Pulmonary artery endothelial cell (primary cell): ENCODE measurements around the gene RCSD1. TPM values are rescaled to one million over a fixed set of nuclear protein-coding genes. Genes with fewer than 3 reads are reported as not detected.

ENCODE experiments used
- DNase-seq: peaks from one replicate; pipeline ENCODE4 v3.0.0-alpha.2; 2011; ENCODE audit warnings: low read depth, low spot score
- total RNA-seq: library from RNA; depleted of rRNA; stranded (reverse); fragments of >200 nt; gene quantifications from 2 replicates; pipeline ENCODE4 v1.2.3, GENCODE V29; 2014

Gene RCSD1
- total RNA-seq, 1 donor from 2014 or later, result 0.07 TPM

DNA sequence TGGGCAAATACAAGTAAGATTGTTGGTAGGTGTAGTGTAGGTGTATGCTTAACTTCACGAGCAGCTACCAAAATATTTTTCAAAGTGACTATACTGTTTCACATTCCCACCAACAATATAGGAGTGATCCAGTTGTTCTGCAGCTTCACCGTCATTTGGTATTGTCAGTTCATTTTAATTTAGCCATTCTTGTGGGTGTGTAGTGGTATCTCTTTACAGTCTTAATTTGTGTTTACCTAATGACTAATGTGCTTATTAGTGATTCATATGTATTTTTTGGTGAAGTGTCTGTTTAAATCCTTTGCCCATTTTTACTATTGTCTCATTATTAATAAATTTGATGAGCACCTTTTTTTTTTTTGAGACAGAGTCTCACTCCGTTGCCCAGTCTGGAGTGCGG, 35.4 kb downstream of the RCSD1 start:
- DNase-seq, result no peak

DNA sequence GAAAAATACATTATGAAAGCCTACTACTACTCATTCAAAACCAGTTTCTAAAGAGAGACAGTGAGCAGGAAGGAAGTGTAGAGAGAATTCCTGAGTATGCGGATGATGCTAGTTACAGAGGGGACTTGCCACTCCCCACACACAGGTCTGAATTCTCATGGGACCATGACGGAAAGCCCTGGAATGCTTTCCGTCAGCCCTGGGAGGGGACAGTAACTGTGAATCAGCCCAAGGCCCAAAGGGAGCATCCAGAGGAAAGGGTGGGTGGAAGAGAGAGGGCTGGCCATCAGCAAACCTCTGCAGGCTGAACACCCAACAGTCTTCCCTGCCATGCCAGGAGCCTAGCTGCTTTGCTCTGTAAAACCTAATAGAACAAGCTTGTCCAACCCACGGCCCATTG, 36.4 kb downstream of the RCSD1 start:
- DNase-seq, result no peak

- DNase-seq, result no peak
Measured at GRCh38 chr1:167667536-167667935, 37.5 kb downstream of the RCSD1 start.

GRCh38 chr1:167668108-167668507, 38.1 kb downstream of the RCSD1 start:
- no peak for DNase-seq

- DNase-seq, result no peak
Measured at GRCh38 chr1:167669209-167670124, 39.4 kb downstream of the RCSD1 start.

DNA sequence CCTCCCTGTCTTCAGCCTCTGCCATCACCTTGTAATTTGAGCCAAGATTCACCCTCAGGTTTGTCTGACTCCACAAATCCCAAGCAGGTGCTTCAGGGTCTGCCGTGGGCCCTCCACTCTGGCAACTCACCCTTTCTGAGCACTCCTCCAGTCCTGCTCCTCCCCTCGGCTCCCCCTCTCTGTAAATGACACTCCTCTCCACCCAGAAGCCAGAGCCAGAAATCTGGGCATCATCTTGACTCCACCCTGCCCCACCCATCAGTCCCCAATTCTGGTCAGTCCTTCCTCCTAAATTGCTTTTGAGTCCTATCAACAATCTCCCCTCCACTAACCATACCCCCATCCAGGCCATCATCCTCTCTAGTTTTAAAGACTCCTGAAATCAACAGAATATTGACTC, 40.5 kb downstream of the RCSD1 start:
- no peak for DNase-seq

DNA sequence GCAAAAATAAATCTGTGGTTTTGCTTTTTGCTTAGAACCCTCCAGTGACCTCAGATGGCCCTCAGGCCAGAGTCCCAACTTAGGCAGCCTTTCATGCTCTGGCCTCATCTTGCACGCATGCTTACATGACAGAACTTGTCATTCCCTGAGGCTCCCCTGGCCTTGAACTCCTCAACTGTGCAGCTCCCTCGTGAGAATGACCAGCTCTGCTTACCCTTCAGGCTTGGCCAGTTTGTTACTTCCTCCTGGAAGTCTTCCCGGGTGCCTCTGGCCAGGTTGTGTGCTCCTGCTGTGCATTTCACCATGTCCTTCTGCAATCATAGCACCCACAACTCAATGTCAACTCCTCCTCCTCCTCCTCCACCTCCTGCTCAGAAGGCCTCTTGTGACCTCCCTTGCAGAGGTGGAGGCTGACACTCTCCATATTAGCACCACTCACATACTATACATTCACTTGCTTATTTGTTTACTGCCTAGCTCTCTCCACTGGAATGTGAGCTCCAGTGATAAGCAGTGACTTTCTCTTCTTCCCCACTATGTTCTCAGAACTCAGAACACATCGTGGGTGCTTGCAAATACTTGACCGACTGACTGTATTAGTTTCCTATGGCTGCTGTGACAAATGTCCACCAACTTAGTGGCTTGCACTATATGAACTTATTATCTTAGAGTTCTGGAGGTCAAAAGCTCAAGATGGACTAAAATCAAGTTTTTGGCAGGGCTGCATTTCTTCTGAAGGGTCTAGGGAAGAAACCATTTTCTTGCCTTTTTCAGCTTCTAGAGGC, 41.9 kb downstream of the RCSD1 start:
- no peak for DNase-seq

DNA sequence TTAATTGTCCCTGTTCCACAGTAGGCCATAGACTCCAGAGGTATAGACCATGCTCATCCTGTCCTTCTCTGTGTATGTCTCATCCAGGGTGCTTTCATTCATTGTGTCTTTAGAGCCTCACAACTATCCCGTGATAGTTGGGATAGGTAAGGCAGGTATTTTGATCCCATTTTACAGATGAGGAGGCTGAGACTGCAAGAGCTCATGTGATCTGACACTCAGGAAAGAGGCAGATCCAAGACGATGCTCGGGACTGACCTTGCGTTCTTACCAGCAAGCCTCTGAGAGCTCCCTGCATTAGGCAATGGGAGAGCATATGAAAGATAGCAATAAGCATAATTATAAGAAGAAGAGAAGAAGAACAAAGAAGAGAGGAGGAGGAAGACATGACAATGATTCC, 42.8 kb downstream of the RCSD1 start:
- no peak for DNase-seq

DNA sequence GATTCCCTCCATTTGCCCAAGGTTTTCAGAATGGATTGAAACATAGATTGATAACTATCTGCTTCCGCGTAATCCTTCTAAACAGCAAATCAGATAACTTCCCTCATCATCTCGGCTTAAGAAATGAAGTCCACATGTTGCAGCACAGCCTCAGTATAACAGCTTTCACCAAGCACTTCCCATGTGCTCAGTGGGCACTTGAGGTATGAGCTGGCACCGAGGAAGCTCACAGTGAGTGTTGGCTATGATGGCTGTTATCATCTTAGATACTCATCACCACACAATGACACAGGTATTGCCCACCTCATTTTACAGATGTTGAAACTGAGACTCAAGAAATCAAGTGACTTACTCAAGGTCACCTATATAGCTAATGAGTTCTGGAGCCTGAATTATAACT, 43.2 kb downstream of the RCSD1 start:
- DNase-seq, result no peak

DNA sequence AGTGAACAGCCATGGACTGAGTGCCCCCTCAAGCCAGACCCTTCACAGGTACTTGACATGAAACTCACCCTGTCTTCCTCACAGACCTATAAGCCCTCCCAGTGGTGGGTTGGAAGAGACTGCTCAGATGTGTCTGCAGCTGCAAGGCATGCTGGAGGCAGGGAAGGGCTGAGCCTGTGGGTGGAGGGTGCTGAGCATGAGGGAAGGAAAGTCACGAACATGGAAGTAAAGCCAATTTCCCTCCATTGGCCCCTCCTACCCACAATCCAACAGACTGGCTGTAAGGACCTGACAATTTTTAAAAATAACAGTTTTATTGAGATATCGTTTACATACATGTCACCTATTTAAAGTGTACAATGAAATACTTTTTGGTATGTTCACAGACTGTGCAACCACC, 44.1 kb downstream of the RCSD1 start:
- DNase-seq, result no peak

DNA sequence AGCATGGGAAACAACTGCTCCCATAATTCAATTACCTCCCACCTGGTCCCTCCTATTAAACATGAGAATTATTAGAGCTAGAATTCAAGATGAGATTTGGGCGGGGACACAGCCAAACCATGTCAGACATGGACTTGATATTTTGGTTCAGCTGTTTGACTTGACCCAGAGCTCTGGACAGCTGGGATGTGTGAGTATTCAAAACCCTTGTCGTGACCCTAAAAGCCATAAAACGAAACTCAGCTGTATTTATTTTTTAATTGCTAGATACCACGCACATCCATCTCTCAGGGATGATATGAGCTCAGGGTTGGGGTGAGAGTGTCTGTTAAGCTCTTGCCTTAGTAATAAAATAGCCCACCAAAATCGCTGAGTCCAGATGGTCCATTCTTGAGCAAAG, 45.4 kb downstream of the RCSD1 start:
- DNase-seq, result no peak

- no peak for DNase-seq
Measured at GRCh38 chr1:167676205-167676915, 46.3 kb downstream of the RCSD1 start.

DNA sequence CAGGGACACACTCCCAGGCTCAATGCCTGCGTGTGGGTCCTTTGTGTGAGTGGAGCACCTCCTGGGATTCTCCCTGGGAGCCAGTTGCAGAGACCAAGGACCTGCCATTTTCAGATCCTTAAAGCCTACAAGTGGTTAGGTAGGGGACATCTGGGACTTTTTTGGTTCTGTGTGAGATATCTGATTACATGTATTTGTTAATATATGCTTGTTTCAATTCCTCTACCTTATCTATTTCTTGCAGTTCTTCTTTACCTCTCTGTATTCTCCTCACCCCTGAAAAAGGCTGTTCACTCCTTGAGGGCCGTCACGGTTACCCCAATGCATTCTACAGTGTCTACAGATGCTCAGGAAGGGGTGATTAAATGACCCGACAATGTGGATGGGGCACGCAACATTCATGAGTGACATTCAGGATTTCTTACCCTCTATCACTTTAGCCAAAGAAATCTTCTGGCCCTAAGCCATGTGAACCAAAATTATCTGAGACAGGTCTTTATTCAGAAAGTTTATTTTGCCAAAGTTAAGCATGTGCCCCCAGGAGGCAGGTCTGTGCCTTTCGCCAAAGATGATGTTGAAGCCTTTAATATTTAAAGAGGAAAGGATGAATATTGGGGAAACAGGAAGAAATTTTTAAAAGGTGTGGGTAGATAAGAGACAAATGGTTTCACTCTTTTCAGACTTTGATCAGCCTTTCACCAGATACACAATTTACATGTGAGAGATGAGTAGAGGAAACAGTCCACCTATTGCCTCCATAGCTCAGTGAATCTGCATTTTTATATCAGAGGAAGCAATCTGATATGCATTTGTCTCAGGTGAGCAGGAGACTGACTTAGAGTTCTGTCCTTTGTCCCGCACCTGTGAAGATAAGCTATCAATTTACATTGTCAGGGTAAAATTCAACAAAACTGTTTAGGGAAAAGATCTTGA, 47.1 kb downstream of the RCSD1 start:
- DNase-seq, result no peak

- DNase-seq, result no peak
Measured at GRCh38 chr1:167678422-167678821, 48.4 kb downstream of the RCSD1 start.

- DNase-seq, result no peak
Measured at GRCh38 chr1:167678838-167679237, 48.8 kb downstream of the RCSD1 start.

GRCh38 chr1:167679714-167680113, 49.7 kb downstream of the RCSD1 start:
- DNase-seq, result no peak

DNA sequence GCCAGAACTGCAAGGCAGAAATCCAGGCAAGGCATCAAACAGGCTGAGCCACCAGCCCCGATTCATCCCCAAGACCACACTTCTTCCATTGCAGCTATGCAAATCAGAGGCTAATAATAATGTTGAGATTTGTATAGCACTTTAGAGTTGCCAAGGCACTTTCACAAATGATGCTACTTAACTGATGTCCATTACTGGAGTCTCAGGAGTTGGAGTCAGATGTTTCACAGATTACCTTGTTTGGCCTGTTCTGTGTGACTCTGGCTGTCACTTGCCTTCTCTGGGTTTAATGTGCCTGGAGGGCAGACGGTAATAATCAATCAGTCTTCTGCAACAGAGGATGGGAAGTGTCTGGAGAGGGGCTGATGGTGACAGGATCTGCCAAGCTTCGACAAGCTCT, 51.0 kb downstream of the RCSD1 start:
- no peak for DNase-seq

DNA sequence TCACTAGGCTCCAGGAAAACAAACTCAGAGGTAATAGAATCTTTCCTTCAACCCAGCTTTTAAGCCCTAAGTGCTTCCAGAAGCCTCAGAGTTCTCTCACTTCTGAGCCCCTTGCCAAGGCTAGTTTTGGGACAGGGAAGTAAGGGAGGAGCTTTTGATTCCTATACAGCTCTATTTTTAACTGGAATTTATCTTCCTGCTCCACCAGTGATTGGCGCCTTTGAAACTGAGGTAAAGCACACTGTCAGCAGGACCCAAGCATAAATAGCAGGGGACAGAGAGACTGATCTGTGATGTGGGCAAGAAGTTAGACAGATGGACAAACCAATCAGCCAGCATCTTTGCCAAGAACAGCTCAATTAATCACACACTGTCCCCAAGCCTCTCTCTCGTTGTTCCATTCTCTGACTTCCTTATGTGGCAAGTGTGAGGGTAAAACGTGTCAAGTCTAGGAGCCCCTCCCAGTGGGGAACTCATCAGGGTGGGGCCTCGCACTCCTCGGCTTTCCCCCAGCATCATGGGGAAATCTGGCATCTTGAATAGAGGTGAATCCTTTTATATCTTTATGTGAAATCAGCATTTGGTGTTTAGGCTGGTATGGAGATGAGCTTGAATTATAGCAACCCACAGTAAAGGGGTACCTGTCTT, 51.5 kb downstream of the RCSD1 start:
- no peak for DNase-seq

GRCh38 chr1:167683226-167683625, 53.2 kb downstream of the RCSD1 start:
- DNase-seq, result no peak
